HEK293 (cell line): Measurements from ENCODE around the gene POFUT2.
A peak's percentile ranks its signal among the peaks of the same experiment; 100 is the strongest.

Experiments used
- CTCF ChIA-PET: fragments of 350-600 bp; formaldehyde crosslinking; extraction: SDS; loops from one replicate; lab custom pipeline; 2021; ENCODE audit warnings: antibody characterized with exemption; lab: Yijun Ruan, JAX
- POLR2A ChIA-PET: fragments of 300-600 bp; formaldehyde crosslinking; extraction: SDS; loops from one replicate; lab custom pipeline; 2020; ENCODE audit warnings: antibody characterized with exemption, inconsistent platforms; lab: Yijun Ruan, JAX
- H3K27ac ChIP-seq: fragments of 200-500 bp; sonication (Bioruptor generic); 2 replicates; pipeline ENCODE4 v1.5.1; 2014; ENCODE audit warnings: low read depth, low read length, control low read depth, inconsistent platforms; ENCODE audit errors: extremely low read depth
- H3K36me3 ChIP-seq, 2 experiments: fragments of 200-500 bp in 1 of 2; sonication (Bioruptor generic) in 1 of 2; 1 replicate in 1 of 2; 2 replicates in 1 of 2; pipeline ENCODE4 v1.5.1; 2014 to 2017; ENCODE audit warnings: inconsistent platforms in 2 of 2, low read length in 2 of 2; ENCODE audit not compliant: control insufficient read depth in 2 of 2, insufficient read depth in 1 of 2
- H3K4me1 ChIP-seq: fragments of 200-500 bp; sonication (Bioruptor generic); 2 replicates; pipeline ENCODE4 v1.5.1; 2014; ENCODE audit warnings: mild to moderate bottlenecking, low read length, inconsistent platforms; ENCODE audit not compliant: control insufficient read depth, insufficient read depth
- H3K4me3 ChIP-seq: 2 replicates; pipeline ENCODE4 v1.5.1; 2011; ENCODE audit warnings: low read depth, mild to moderate bottlenecking, control low read depth, low read length, moderate library complexity
- H3K9me3 ChIP-seq: fragments of 200-500 bp; sonication (Bioruptor generic); 2 replicates; pipeline ENCODE4 v1.5.1; 2014; ENCODE audit warnings: low read depth, low read length, inconsistent platforms; ENCODE audit not compliant: control insufficient read depth, insufficient read depth
- EGR2 ChIP-seq: fragments of 450-650 bp; formaldehyde crosslinking; IDR thresholded peaks from 2 replicates; pipeline ENCODE4 v1.5.1; 2016; ENCODE audit warnings: low read depth, missing biosample characterization, missing genetic modification characterization
- KLF8 ChIP-seq: fragments of 450-650 bp; formaldehyde crosslinking; IDR thresholded peaks from 2 replicates; pipeline ENCODE4 v1.5.1; 2016; ENCODE audit warnings: missing biosample characterization, missing genetic modification characterization
- PRDM1 ChIP-seq: fragments of 450-650 bp; formaldehyde crosslinking; IDR thresholded peaks from 2 replicates; pipeline ENCODE4; 2016; ENCODE audit warnings: missing biosample characterization, missing genetic modification characterization
- SP3 ChIP-seq: fragments of 450-650 bp; formaldehyde crosslinking; IDR thresholded peaks from 2 replicates; pipeline ENCODE4 v1.5.1; 2016; ENCODE audit warnings: missing biosample characterization, missing genetic modification characterization
- ZFP3 ChIP-seq: fragments of 450-650 bp; formaldehyde crosslinking; IDR thresholded peaks from 2 replicates; pipeline ENCODE4 v1.5.1; 2016; ENCODE audit warnings: low read depth, missing biosample characterization, missing genetic modification characterization
- ZIC2 ChIP-seq: fragments of 450-650 bp; formaldehyde crosslinking; IDR thresholded peaks from 2 replicates; pipeline ENCODE4 v1.5.1; 2016; ENCODE audit warnings: missing biosample characterization, missing genetic modification characterization
- ZNF10 ChIP-seq: fragments of 450-650 bp; formaldehyde crosslinking; IDR thresholded peaks from 2 replicates; pipeline ENCODE4 v1.5.1; 2017; ENCODE audit warnings: missing biosample characterization, missing genetic modification characterization
- ZNF114 ChIP-seq: fragments of 450-650 bp; formaldehyde crosslinking; IDR thresholded peaks from 2 replicates; pipeline ENCODE4 v1.5.0; 2017; ENCODE audit warnings: missing biosample characterization, missing genetic modification characterization
- ZNF292 ChIP-seq: fragments of 450-650 bp; formaldehyde crosslinking; IDR thresholded peaks from 2 replicates; pipeline ENCODE4 v1.5.1; 2016; ENCODE audit warnings: low read depth, missing biosample characterization, missing genetic modification characterization, borderline replicate concordance
- ZNF341 ChIP-seq: fragments of 450-650 bp; formaldehyde crosslinking; IDR thresholded peaks from 2 replicates; pipeline ENCODE4; 2016; ENCODE audit warnings: low read depth, missing biosample characterization, missing genetic modification characterization
- ZNF366 ChIP-seq: fragments of 450-650 bp; formaldehyde crosslinking; conservative IDR thresholded peaks from 2 replicates; pipeline ENCODE4 v1.5.1; 2016; ENCODE audit warnings: missing biosample characterization, missing genetic modification characterization
- ZNF521 ChIP-seq: fragments of 450-650 bp; formaldehyde crosslinking; IDR thresholded peaks from 2 replicates; pipeline ENCODE4 v1.5.1; 2017; ENCODE audit warnings: missing biosample characterization, mild to moderate bottlenecking, missing genetic modification characterization
- ZNF544 ChIP-seq: fragments of 450-650 bp; formaldehyde crosslinking; IDR thresholded peaks from 2 replicates; pipeline ENCODE4 v1.5.0; 2017; ENCODE audit warnings: missing biosample characterization, missing genetic modification characterization
- ZNF560 ChIP-seq: fragments of 450-650 bp; formaldehyde crosslinking; IDR thresholded peaks from 2 replicates; pipeline ENCODE4 v1.5.1; 2017; ENCODE audit warnings: missing biosample characterization, missing genetic modification characterization, borderline replicate concordance
- ZNF600 ChIP-seq: fragments of 450-650 bp; formaldehyde crosslinking; IDR thresholded peaks from 2 replicates; pipeline ENCODE4 v1.5.1; 2016; ENCODE audit warnings: missing biosample characterization, missing genetic modification characterization
- ZNF610 ChIP-seq: fragments of 450-650 bp; formaldehyde crosslinking; IDR thresholded peaks from 2 replicates; pipeline ENCODE4 v1.5.1; 2016; ENCODE audit warnings: missing biosample characterization, missing genetic modification characterization, borderline replicate concordance
- ZNF624 ChIP-seq: fragments of 450-650 bp; formaldehyde crosslinking; IDR thresholded peaks from 2 replicates; pipeline ENCODE4 v1.5.1; 2017; ENCODE audit warnings: missing biosample characterization, missing genetic modification characterization
- ZNF670 ChIP-seq: fragments of 450-650 bp; formaldehyde crosslinking; IDR thresholded peaks from 2 replicates; pipeline ENCODE4 v1.5.1; 2016; ENCODE audit warnings: missing biosample characterization, missing genetic modification characterization, low read depth
- ZNF707 ChIP-seq: fragments of 450-650 bp; formaldehyde crosslinking; IDR thresholded peaks from 2 replicates; pipeline ENCODE4 v1.5.1; 2016; ENCODE audit warnings: missing biosample characterization, missing genetic modification characterization
- ZNF837 ChIP-seq: fragments of 450-650 bp; formaldehyde crosslinking; IDR thresholded peaks from 2 replicates; pipeline ENCODE4 v1.5.1; 2016; ENCODE audit warnings: missing biosample characterization, missing genetic modification characterization
- TF ChIP-seq, protein P1 (sequence below): fragments of 450-650 bp; formaldehyde crosslinking; IDR thresholded peaks from 2 replicates; pipeline ENCODE4 v1.5.1; 2016; ENCODE audit warnings: missing biosample characterization, missing genetic modification characterization
- TF ChIP-seq, protein P2 (sequence below): fragments of 450-650 bp; formaldehyde crosslinking; IDR thresholded peaks from 2 replicates; pipeline ENCODE4 v1.5.1; 2016; ENCODE audit warnings: missing biosample characterization, missing genetic modification characterization
- TF ChIP-seq, protein P3 (sequence below): fragments of 450-650 bp; formaldehyde crosslinking; IDR thresholded peaks from 2 replicates; pipeline ENCODE4 v1.5.1; 2016; ENCODE audit warnings: missing biosample characterization, missing genetic modification characterization
- TF ChIP-seq, protein P4 (sequence below): fragments of 450-650 bp; formaldehyde crosslinking; IDR thresholded peaks from 2 replicates; pipeline ENCODE4 v1.5.1; 2016; ENCODE audit warnings: missing biosample characterization, missing genetic modification characterization, borderline replicate concordance

Gene POFUT2

DNA sequence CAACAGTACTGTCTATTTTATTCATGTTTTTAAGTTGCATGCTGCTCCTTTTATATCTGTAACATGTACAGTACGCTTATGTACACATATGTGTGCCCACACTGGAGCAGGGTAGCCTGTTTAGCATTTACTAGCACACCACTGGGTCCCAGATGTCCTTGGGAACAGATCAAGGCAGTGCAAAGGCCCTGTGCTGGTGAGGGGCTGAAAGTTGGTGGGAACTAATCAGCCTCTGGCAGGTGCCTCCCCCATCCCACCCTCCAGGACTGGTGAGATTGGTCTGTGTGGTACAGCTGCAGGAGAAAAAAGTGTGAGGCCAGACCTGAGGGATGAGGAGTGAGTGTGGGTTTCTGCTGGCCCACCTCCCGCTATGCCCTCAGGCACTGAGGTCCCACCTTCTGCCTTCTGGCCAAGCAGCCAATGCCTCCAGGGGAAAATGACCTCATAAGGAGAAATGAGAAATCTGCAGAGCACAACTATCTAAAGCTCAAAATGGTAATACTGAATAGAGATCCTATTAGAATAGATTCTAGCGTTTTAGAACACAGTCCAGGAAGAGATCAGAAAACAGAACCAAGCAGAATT lies 58.9 kb downstream of the POFUT2 start (continued):
- TF ChIP-seq ZNF610 (tag by site-specific recombination) (no peak), ZNF544 (tag by site-specific recombination) (no peak), SP3 (no peak), EGR2 (tag by site-specific recombination) (0 out of 2 replicates have a peak, but pooled peaks have one; percentile 8), ZNF670 (tag by site-specific recombination) (no peak)
- TF ChIP-seq, protein P1, sequence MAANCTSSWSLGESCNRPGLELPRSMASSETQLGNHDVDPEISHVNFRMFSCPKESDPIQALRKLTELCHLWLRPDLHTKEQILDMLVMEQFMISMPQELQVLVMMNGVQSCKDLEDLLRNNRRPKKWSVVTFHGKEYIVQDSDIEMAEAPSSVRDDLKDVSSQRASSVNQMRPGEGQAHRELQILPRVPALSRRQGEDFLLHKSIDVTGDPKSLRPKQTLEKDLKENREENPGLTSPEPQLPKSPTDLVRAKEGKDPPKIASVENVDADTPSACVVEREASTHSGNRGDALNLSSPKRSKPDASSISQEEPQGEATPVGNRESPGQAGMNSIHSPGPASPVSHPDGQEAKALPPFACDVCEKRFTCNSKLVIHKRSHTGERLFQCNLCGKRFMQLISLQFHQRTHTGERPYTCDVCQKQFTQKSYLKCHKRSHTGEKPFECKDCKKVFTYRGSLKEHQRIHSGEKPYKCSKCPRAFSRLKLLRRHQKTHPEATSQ (tag by site-specific recombination) = no peak

DNA sequence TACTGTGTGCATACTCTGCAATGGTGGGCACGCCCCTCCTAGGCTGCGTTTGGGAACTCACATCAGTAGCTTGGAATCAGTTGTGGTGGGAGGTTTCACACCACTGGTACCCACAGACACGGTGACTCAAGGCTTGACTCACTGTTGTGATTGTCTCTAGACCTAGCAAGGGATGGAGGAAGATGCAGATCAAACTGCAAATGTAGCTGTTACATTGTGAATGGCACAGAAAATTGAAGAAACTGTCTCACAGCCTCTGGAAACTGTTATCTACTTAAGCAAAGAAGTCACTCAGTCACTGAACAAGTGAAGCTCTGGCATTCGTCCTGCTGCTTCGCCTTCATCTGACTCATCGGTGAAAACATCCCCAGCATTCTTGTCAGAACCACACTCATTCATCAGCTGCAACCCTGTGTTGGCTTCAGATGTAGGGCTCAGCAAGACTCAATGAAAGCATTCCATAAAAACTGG lies 59.5 kb downstream of the POFUT2 start:
- Histone ChIP-seq H3K4me3 (no peak overlapping the region), H3K36me3 (no peaks in the 10 kb centered on the region), H3K4me1 (no peaks in the 10 kb centered on the region), H3K9me3 (no peaks in the 10 kb centered on the region), H3K27ac (no peak overlapping the region)
- TF ChIP-seq ZNF600 (tag by site-specific recombination) (peak; percentile 44; the same call in 1 of the 2 replicates), PRDM1 (tag by site-specific recombination) (peak; percentile 42; the same call in 1 of the 2 replicates), ZIC2 (tag by site-specific recombination) (no peak)
- CTCF ChIA-PET = interaction anchor here (0.6 to 1.1 kb wide), 3 partner anchors 8 to 86 kb away, joined by 3 read pairs; no protein-coding TSS in a partner anchor
- POLR2A ChIA-PET = interaction anchor here (1.2 kb wide), 1 partner anchor 38 kb away, joined by 3 read pairs; no protein-coding TSS in a partner anchor

DNA sequence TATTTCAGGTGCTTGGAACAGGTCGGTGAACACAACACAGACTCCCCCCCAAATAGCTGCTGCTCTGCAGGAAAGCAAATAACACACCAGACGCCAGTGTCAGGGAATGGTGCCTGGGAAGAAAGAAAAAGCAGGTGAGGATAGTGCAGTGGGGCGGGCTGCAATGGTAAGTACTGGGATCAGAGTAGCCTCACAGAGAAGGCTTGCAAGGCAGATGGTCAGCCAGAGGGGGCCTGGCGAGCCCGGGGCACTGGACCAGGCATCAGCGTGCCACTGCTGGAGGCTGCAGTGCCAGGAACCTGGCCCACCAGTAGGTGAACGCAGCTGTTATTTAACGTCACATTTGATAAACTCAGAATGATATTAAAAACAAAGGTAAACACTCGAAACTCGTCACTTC lies 60.0 kb downstream of the POFUT2 start:
- ChIA-PET CTCF (interaction anchor here (0.6 to 1.1 kb wide), 2 partner anchors 62 to 85 kb away, joined by 3 read pairs; no protein-coding TSS in a partner anchor), POLR2A (interaction anchor here (1.2 kb wide), 1 partner anchor 37 kb away, joined by 3 read pairs; no protein-coding TSS in a partner anchor)
- Histone ChIP-seq H3K27ac (no peak overlapping the region), H3K4me1 (no peaks in the 10 kb centered on the region), H3K9me3 (no peaks in the 10 kb centered on the region), H3K4me3 (no peak overlapping the region), H3K36me3 (no peaks in the 10 kb centered on the region)
- TF ChIP-seq ZNF341 (tag by site-specific recombination) (no peak), ZNF560 (tag by site-specific recombination) (no peak), KLF8 (tag by site-specific recombination) (no peak), ZNF521 (no peak), ZNF114 (tag by site-specific recombination) (no peak), ZNF10 (tag by site-specific recombination) (no peak), ZNF624 (tag by site-specific recombination) (no peak), ZNF707 (tag by site-specific recombination) (no peak), ZFP3 (tag by site-specific recombination) (no peak), ZNF600 (tag by site-specific recombination) (no peak), ZNF366 (no peak), ZNF837 (tag by site-specific recombination) (no peak), ZNF292 (tag by site-specific recombination) (no peak)
- TF ChIP-seq, protein P2, sequence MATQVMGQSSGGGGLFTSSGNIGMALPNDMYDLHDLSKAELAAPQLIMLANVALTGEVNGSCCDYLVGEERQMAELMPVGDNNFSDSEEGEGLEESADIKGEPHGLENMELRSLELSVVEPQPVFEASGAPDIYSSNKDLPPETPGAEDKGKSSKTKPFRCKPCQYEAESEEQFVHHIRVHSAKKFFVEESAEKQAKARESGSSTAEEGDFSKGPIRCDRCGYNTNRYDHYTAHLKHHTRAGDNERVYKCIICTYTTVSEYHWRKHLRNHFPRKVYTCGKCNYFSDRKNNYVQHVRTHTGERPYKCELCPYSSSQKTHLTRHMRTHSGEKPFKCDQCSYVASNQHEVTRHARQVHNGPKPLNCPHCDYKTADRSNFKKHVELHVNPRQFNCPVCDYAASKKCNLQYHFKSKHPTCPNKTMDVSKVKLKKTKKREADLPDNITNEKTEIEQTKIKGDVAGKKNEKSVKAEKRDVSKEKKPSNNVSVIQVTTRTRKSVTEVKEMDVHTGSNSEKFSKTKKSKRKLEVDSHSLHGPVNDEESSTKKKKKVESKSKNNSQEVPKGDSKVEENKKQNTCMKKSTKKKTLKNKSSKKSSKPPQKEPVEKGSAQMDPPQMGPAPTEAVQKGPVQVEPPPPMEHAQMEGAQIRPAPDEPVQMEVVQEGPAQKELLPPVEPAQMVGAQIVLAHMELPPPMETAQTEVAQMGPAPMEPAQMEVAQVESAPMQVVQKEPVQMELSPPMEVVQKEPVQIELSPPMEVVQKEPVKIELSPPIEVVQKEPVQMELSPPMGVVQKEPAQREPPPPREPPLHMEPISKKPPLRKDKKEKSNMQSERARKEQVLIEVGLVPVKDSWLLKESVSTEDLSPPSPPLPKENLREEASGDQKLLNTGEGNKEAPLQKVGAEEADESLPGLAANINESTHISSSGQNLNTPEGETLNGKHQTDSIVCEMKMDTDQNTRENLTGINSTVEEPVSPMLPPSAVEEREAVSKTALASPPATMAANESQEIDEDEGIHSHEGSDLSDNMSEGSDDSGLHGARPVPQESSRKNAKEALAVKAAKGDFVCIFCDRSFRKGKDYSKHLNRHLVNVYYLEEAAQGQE (tag by site-specific recombination) = no peak
- TF ChIP-seq, protein P3, sequence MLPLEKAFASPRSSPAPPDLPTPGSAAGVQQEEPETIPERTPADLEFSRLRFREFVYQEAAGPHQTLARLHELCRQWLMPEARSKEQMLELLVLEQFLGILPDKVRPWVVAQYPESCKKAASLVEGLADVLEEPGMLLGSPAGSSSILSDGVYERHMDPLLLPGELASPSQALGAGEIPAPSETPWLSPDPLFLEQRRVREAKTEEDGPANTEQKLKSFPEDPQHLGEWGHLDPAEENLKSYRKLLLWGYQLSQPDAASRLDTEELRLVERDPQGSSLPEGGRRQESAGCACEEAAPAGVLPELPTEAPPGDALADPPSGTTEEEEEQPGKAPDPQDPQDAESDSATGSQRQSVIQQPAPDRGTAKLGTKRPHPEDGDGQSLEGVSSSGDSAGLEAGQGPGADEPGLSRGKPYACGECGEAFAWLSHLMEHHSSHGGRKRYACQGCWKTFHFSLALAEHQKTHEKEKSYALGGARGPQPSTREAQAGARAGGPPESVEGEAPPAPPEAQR (tag by site-specific recombination) = no peak
- TF ChIP-seq, protein P4, sequence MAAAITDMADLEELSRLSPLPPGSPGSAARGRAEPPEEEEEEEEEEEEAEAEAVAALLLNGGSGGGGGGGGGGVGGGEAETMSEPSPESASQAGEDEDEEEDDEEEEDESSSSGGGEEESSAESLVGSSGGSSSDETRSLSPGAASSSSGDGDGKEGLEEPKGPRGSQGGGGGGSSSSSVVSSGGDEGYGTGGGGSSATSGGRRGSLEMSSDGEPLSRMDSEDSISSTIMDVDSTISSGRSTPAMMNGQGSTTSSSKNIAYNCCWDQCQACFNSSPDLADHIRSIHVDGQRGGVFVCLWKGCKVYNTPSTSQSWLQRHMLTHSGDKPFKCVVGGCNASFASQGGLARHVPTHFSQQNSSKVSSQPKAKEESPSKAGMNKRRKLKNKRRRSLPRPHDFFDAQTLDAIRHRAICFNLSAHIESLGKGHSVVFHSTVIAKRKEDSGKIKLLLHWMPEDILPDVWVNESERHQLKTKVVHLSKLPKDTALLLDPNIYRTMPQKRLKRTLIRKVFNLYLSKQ (tag by site-specific recombination) = no peak
